Activated CD8-positive, alpha-beta T cell treated with anti-CD3 and anti-CD28 coated beads, Interleukin-2, amount 10 ng/mL, durations not matched to agents 7 days and 5 days (primary cell): Measurements from ENCODE around the gene THAP10. TPM values are rescaled to one million over a fixed set of nuclear protein-coding genes. Genes with fewer than 3 reads are reported as not detected.
"Not testable (repeated sequence)": the region's sequence is repeated elsewhere in the genome, so short reads cannot be mapped to it uniquely, and the experiment has no call there.

Experiments
- ATAC-seq: fragments of 150-1000 bp; cut with Tn5 transposase; one replicate; pipeline ENCODE4 v1.10.0; 2021; ENCODE audit warnings: moderate library complexity
- CTCF ChIA-PET: fragments of 350-600 bp; sonication (Branson Sonifier 250); formaldehyde crosslinking; loops from one replicate; lab custom pipeline; 2021; ENCODE audit warnings: antibody characterized with exemption; lab: Charles Lee
- POLR2A ChIA-PET: fragments of 350-600 bp; sonication (Branson Sonifier 250); formaldehyde crosslinking; loops from one replicate; lab custom pipeline; 2021; ENCODE audit warnings: antibody characterized with exemption; lab: Charles Lee
- DNase-seq: peaks from one replicate; pipeline ENCODE4 v3.0.0-alpha.2; 2020
- H3K27ac Mint-ChIP-seq: one replicate; pipeline ENCODE4 v1.8.0; 2021; ENCODE audit warnings: mild to moderate bottlenecking, mixed read lengths
- H3K27me3 Mint-ChIP-seq: one replicate; pipeline ENCODE4 v1.8.0; 2021; ENCODE audit warnings: low read depth, mixed read lengths
- H3K36me3 Mint-ChIP-seq: one replicate; pipeline ENCODE4 v1.8.0; 2021; ENCODE audit warnings: low read depth, mixed read lengths
- H3K4me1 Mint-ChIP-seq: one replicate; pipeline ENCODE4 v1.8.0; 2021; ENCODE audit warnings: low read depth, mixed read lengths
- H3K4me3 Mint-ChIP-seq: one replicate; pipeline ENCODE4 v1.8.0; 2021; ENCODE audit warnings: mild to moderate bottlenecking, mixed read lengths
- H3K9me3 Mint-ChIP-seq: one replicate; pipeline ENCODE4 v1.8.0; 2022; ENCODE audit warnings: mixed read lengths; ENCODE audit not compliant: insufficient read depth
- total RNA-seq, 2 experiments: library from RNA; stranded (reverse); gene quantifications; one replicate each; pipeline ENCODE4 v1.2.3, GENCODE V29; 2021

The THAP10 gene
- total RNA-seq, 2 experiments from 2014 or later: not detected

DNA sequence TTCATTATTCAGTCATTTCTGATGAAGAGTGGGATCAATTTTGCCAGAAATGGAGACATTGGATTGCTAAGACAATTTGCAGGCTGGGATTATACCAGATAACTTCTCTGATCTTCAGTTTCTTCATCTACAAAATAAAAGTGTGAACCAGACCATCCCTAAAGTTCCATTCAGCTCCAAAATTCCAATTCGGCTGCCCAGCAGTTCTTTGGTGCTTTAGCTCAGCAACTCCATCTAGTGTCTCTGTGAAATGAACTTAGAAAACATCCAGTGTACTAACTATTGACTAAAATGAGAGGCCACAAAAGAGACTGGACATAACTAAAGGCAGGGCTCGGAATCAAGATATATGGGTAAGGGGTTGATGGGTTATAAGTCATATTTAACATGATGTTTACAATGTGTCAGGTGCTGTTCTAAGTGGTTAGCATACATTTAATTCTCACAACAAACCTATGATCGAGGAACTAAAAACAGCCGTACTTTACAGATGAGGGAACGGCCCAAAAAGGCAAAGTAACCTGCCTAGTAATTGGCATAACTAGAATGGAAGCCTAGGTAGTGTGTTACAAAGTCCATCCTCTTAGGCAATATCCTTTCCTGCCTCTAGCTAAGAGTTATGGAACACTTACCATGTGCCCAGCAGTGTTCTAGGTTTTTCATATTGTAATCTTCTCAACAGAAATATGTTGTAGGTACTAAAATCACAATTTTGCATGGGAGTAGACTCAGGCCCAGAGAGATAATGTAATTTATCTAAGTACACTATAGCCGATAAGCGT is 17.0 kb downstream of the THAP10 start:
- Mint-ChIP-seq H3K4me3 (no peak overlapping the region), H3K27ac (no peak overlapping the region), H3K4me1 (no peaks in the 10 kb centered on the region), H3K36me3 (no peaks in the 10 kb centered on the region), H3K27me3 (peaks cover 37% of the 10 kb centered on the region), H3K9me3 (no peaks in the 10 kb centered on the region)
- DNase-seq: no peak
- no peak for ATAC-seq
- ChIA-PET CTCF (interaction anchor here (0.8 to 1.5 kb wide), 2 partner anchors 13 to 50 kb away, joined by 3 to 4 read pairs; no protein-coding TSS in a partner anchor), POLR2A (no interaction called here)

- Mint-ChIP-seq H3K4me3 (no peak overlapping the region), H3K36me3 (no peaks in the 10 kb centered on the region), H3K27me3 (peaks cover 25% of the 10 kb centered on the region), H3K27ac (no peak overlapping the region), H3K4me1 (no peaks in the 10 kb centered on the region), H3K9me3 (no peaks in the 10 kb centered on the region)
- ChIA-PET POLR2A (no interaction called here), CTCF (interaction anchor here (1.2 kb wide), 1 partner anchor 11 kb away, joined by 3 read pairs; no protein-coding TSS in a partner anchor)
- DNase-seq: no peak
- ATAC-seq: no peak
Observed at GRCh38 chr15:70873232-70874054, 18.8 kb downstream of the THAP10 start.

- H3K4me3 Mint-ChIP-seq, DNase-seq, H3K9me3 Mint-ChIP-seq, POLR2A ChIA-PET, H3K4me1 Mint-ChIP-seq, H3K36me3 Mint-ChIP-seq, H3K27ac Mint-ChIP-seq, CTCF ChIA-PET, ATAC-seq: not testable (repeated sequence)
- peaks cover 19% of the 10 kb centered on the region for H3K27me3 Mint-ChIP-seq
Observed at GRCh38 chr15:70871490-70871889, 20.7 kb downstream of the THAP10 start.

GRCh38 chr15:70870051-70870450 is 22.2 kb downstream of the THAP10 start:
- ChIA-PET CTCF (interaction anchor here (0.9 kb wide), 1 partner anchor 30 kb away, joined by 4 read pairs; no protein-coding TSS in a partner anchor), POLR2A (no interaction called here)
- H3K36me3 Mint-ChIP-seq: no peaks in the 10 kb centered on the region
- ATAC-seq (no peak), DNase-seq (no peak)
- no peak overlapping the region for H3K4me3 Mint-ChIP-seq
- H3K9me3 Mint-ChIP-seq: no peaks in the 10 kb centered on the region
- no peak overlapping the region for H3K27ac Mint-ChIP-seq
- H3K4me1 Mint-ChIP-seq: no peaks in the 10 kb centered on the region
- H3K27me3 Mint-ChIP-seq: peaks cover 10% of the 10 kb centered on the region

- H3K4me1 Mint-ChIP-seq: no peaks in the 10 kb centered on the region
- ChIA-PET POLR2A (no interaction called here), CTCF (interaction anchor here (0.9 kb wide), 1 partner anchor 31 kb away, joined by 4 read pairs; no protein-coding TSS in a partner anchor)
- H3K9me3 Mint-ChIP-seq: no peaks in the 10 kb centered on the region
- no peak overlapping the region for H3K4me3 Mint-ChIP-seq
- no peak for DNase-seq
- peaks cover 7% of the 10 kb centered on the region for H3K27me3 Mint-ChIP-seq
- no peak overlapping the region for H3K27ac Mint-ChIP-seq
- no peaks in the 10 kb centered on the region for H3K36me3 Mint-ChIP-seq
- ATAC-seq: no peak
Observed at GRCh38 chr15:70869346-70869745, 22.9 kb downstream of the THAP10 start.

DNA sequence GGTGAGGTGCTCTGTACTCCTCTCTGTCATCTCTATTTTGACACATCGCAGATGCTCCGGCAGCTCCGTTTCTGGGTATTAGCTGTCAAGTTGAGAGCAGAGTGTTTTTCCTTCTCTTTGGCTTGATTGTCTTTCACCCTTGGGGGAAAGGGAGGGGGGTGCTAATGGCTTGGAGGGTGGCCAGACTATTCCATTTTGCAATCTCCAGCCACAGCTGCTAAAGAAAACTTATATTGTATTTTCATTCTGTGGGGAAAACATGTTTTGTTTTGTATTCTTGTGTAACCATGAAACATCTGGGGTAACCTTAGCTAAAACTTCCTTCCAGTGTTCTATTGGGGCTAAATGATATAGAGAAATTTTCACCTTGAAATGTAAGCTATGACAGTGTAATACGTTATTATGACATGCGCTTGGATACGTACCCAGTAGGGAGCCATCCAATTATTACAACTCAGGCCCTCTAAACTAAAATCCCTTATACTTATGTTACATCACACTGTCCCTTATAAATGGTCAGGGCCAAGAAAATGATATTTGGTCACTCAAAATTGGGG is 24.2 kb downstream of the THAP10 start:
- Mint-ChIP-seq H3K27me3 (peaks cover 6% of the 10 kb centered on the region), H3K4me3 (no peak overlapping the region), H3K9me3 (no peaks in the 10 kb centered on the region), H3K4me1 (no peaks in the 10 kb centered on the region), H3K27ac (no peak overlapping the region), H3K36me3 (no peaks in the 10 kb centered on the region)
- DNase-seq (no peak), ATAC-seq (no peak)
- CTCF ChIA-PET: no interaction called here
- POLR2A ChIA-PET: no interaction called here

- H3K27ac Mint-ChIP-seq: no peak overlapping the region
- no peaks in the 10 kb centered on the region for H3K36me3 Mint-ChIP-seq
- CTCF ChIA-PET: no interaction called here
- ATAC-seq: no peak
- H3K27me3 Mint-ChIP-seq: peaks cover 6% of the 10 kb centered on the region
- H3K4me1 Mint-ChIP-seq: no peaks in the 10 kb centered on the region
- H3K9me3 Mint-ChIP-seq: no peaks in the 10 kb centered on the region
- no peak overlapping the region for H3K4me3 Mint-ChIP-seq
- DNase-seq: no peak
- POLR2A ChIA-PET: no interaction called here
Observed at GRCh38 chr15:70866982-70867641, 25.1 kb downstream of the THAP10 start.

GRCh38 chr15:70863450-70864218 is 28.6 kb downstream of the THAP10 start:
- Mint-ChIP-seq H3K36me3 (no peaks in the 10 kb centered on the region), H3K9me3 (no peaks in the 10 kb centered on the region), H3K27ac (no peak overlapping the region), H3K27me3 (peaks cover 6% of the 10 kb centered on the region), H3K4me1 (no peaks in the 10 kb centered on the region), H3K4me3 (no peak overlapping the region)
- no peak for ATAC-seq
- no peak for DNase-seq
- POLR2A ChIA-PET: no interaction called here
- CTCF ChIA-PET: no interaction called here

- DNase-seq (no peak), ATAC-seq (no peak)
- no peaks in the 10 kb centered on the region for H3K4me1 Mint-ChIP-seq
- H3K9me3 Mint-ChIP-seq: no peaks in the 10 kb centered on the region
- no peak overlapping the region for H3K4me3 Mint-ChIP-seq
- H3K27me3 Mint-ChIP-seq: peaks cover 24% of the 10 kb centered on the region
- no peak overlapping the region for H3K27ac Mint-ChIP-seq
- POLR2A ChIA-PET: interaction anchor here (0.6 kb wide), 1 partner anchor 1283 kb away, joined by 3 read pairs; no protein-coding TSS in a partner anchor
- H3K36me3 Mint-ChIP-seq: no peaks in the 10 kb centered on the region
- CTCF ChIA-PET: interaction anchor here (0.7 kb wide), 1 partner anchor 873 kb away, joined by 3 read pairs; no protein-coding TSS in a partner anchor
Observed at GRCh38 chr15:70859998-70860397, 32.2 kb downstream of the THAP10 start.

DNA sequence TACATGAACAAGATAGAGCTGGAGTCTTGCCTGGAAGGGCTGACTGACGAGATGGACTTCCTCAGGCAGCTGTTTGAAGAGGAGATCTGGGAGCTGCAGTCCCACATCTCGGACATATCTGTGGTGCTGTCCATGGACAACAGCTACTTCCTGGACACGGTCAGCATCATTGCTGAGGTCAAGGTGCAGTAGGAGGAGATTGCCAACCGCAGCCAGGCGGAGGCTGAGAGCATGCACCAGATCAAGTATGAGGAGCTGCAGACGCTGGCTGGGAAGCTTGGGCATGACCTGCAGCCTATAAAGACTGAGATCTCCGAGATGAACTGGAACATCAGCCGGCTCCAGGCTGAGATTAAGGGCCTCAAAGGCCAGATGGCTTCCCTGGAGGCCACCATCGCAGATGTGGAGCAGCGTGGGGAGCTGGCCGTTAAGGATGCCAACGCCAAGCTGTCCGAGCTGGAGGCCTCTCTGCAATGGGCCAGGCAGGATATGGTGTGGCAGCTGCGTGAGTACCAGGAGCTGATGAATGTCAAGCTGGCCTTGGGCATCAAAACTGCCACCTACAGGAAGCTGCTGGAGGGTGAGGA is 32.8 kb downstream of the THAP10 start:
- POLR2A ChIA-PET: no interaction called here
- H3K27me3 Mint-ChIP-seq: peaks cover 28% of the 10 kb centered on the region
- no peak overlapping the region for H3K27ac Mint-ChIP-seq
- CTCF ChIA-PET: interaction anchor here (0.7 kb wide), 1 partner anchor 873 kb away, joined by 3 read pairs; no protein-coding TSS in a partner anchor
- ATAC-seq (no peak), DNase-seq (no peak)
- H3K9me3 Mint-ChIP-seq: no peaks in the 10 kb centered on the region
- no peak overlapping the region for H3K4me3 Mint-ChIP-seq
- peaks cover 2% of the 10 kb centered on the region for H3K4me1 Mint-ChIP-seq
- H3K36me3 Mint-ChIP-seq: no peaks in the 10 kb centered on the region
